GM18519 (cell line): ENCODE measurements around the gene MSMP.

Experiments used
- ATAC-seq: cut with Tn5 transposase; IDR thresholded peaks from one replicate; pipeline ENCODE4 v1.9.1; 2021; ENCODE audit warnings: mild to moderate bottlenecking, moderate library complexity; ENCODE audit not compliant: unreplicated experiment, low FRiP score

Gene MSMP

GRCh38 chr9:35703906-35704672 is 50.0 kb downstream of the MSMP start:
- no peak for ATAC-seq
